Liver (tissue), 9 donors: Measurements from ENCODE around the gene SCTR. TPM values are rescaled to one million over a fixed set of nuclear protein-coding genes. Genes with fewer than 3 reads are reported as not detected.

Experiments used
- DNase-seq: peaks from one replicate; pipeline ENCODE4 v3.0.0-alpha.2; 2017; ENCODE audit warnings: low spot score
- H3K27ac ChIP-seq, 2 donors: one replicate each; pipeline ENCODE4 v1.7.0; 2013; ENCODE audit warnings: inconsistent platforms in 2 of 2, low read length in 2 of 2, control low read depth in 1 of 2, low read depth in 1 of 2, mild to moderate bottlenecking in 1 of 2
- H3K27me3 ChIP-seq, 4 donors: one replicate each; pipeline versions ENCODE4 v1.6.1 to v1.7.0; 2013; ENCODE audit warnings: low read length in 3 of 4, inconsistent platforms in 1 of 4, mild to moderate bottlenecking in 1 of 4, moderate library complexity in 1 of 4; ENCODE audit not compliant: control insufficient read depth in 4 of 4, insufficient read depth in 4 of 4
- H3K36me3 ChIP-seq, 4 donors: one replicate each; pipeline versions ENCODE4 v1.6.1 to v1.7.0; 2013; ENCODE audit warnings: low read length in 3 of 4, mild to moderate bottlenecking in 3 of 4, low read depth in 1 of 4, moderate library complexity in 1 of 4; ENCODE audit not compliant: control insufficient read depth in 4 of 4, insufficient read depth in 3 of 4
- H3K4me1 ChIP-seq, 4 donors: one replicate each; pipeline versions ENCODE4 v1.6.1 to v1.7.0; 2013; ENCODE audit warnings: low read length in 3 of 4, mild to moderate bottlenecking in 3 of 4, moderate library complexity in 1 of 4; ENCODE audit not compliant: control insufficient read depth in 4 of 4, insufficient read depth in 4 of 4
- H3K4me3 ChIP-seq, 3 donors: one replicate each; pipeline versions ENCODE4 v1.6.1 to v1.7.0; 2013; ENCODE audit warnings: low read length in 3 of 3, control low read depth in 1 of 3, low read depth in 1 of 3, mild to moderate bottlenecking in 1 of 3
- H3K9ac ChIP-seq, 2 donors: one replicate each; pipeline ENCODE4 v1.7.0; 2013; ENCODE audit warnings: low read length in 2 of 2, mild to moderate bottlenecking in 2 of 2, moderate library complexity in 2 of 2, control low read depth in 1 of 2, low read depth in 1 of 2
- H3K9me3 ChIP-seq, 4 donors: one replicate each; pipeline versions ENCODE4 v1.6.1 to v1.7.0; 2013; ENCODE audit warnings: low read length in 3 of 4; ENCODE audit not compliant: control insufficient read depth in 4 of 4
- EGR1 ChIP-seq, 2 donors: IDR thresholded peaks; 2 replicates each; pipeline ENCODE4 v1.6.1; 2016 to 2018; ENCODE audit warnings: antibody characterized with exemption in 2 of 2, low read depth in 2 of 2
- FOXA1 ChIP-seq: IDR thresholded peaks from 2 replicates; pipeline ENCODE4 v1.6.1; 2016; ENCODE audit warnings: antibody characterized with exemption
- FOXA2 ChIP-seq: IDR thresholded peaks from 2 replicates; pipeline ENCODE4 v1.6.1; 2016; ENCODE audit warnings: antibody characterized with exemption
- HNF4A ChIP-seq, 2 donors: conservative IDR thresholded peaks; 2 replicates each; pipeline ENCODE4 v1.6.1; 2016; ENCODE audit warnings: antibody characterized with exemption in 2 of 2, mild to moderate bottlenecking in 2 of 2
- HNF4G ChIP-seq: IDR thresholded peaks from 2 replicates; pipeline ENCODE4 v1.6.1; 2016; ENCODE audit warnings: antibody characterized with exemption
- JUND ChIP-seq, 2 donors: IDR thresholded peaks; 2 replicates each; pipeline ENCODE4 v1.6.1; 2016; ENCODE audit warnings: antibody characterized with exemption in 2 of 2
- NR2F2 ChIP-seq: IDR thresholded peaks from 2 replicates; pipeline ENCODE4 v1.6.1; 2016; ENCODE audit warnings: antibody characterized with exemption
- RAD21 ChIP-seq, 2 donors: IDR thresholded peaks; 2 replicates each; pipeline ENCODE4 v1.6.1; 2016; ENCODE audit warnings: antibody characterized with exemption in 2 of 2, mild to moderate bottlenecking in 2 of 2
- RXRA ChIP-seq, 2 donors: IDR thresholded peaks; 2 replicates each; pipeline ENCODE4 v1.6.1; 2017 to 2018; ENCODE audit warnings: antibody characterized with exemption in 2 of 2, mild to moderate bottlenecking in 1 of 2
- SP1 ChIP-seq: IDR thresholded peaks from 2 replicates; pipeline ENCODE4 v1.6.1; 2018; ENCODE audit warnings: antibody characterized with exemption, mild to moderate bottlenecking
- TAF1 ChIP-seq: conservative IDR thresholded peaks from 2 replicates; pipeline ENCODE4 v1.6.1; 2016; ENCODE audit warnings: antibody characterized with exemption, mild to moderate bottlenecking
- WGBS: extraction: QIAGEN DNeasy Blood & Tissue Kit; methylation state at CpG from one replicate; pipeline ENCODE4 v1.1.7; 2013; 5-methylcytosine and 5-hydroxymethylcytosine counted together
- polyA plus RNA-seq, 2 donors: library from polyadenylated mRNA; stranded (reverse) in 1 of 2; unstranded in 1 of 2; fragments of 200-250 nt in 1 of 2; fragments of >200 nt in 1 of 2; fragmentation: Nextera tagmentation in 1 of 2; extraction: Ambion mirVana in 1 of 2; gene quantifications; one replicate each; pipeline versions ENCODE4 v1.2.1 to v1.2.3, GENCODE V29; 2013 to 2015
- total RNA-seq, 2 donors: library from RNA; depleted of rRNA; stranded (reverse); fragments of >200 nt; gene quantifications; one replicate each; pipeline ENCODE4 v1.2.3, GENCODE V29; 2014
- TF ChIP-seq, protein P1 (sequence below): IDR thresholded peaks from 2 replicates; pipeline ENCODE4 v1.6.1; 2016; ENCODE audit warnings: antibody characterized with exemption, mild to moderate bottlenecking
- TF ChIP-seq, protein P2 (sequence below): IDR thresholded peaks from 2 replicates; pipeline ENCODE4 v1.6.1; 2016; ENCODE audit warnings: antibody characterized with exemption
- donor health status: healthy.
- donor health status: healthy.
- donor health status: healthy.
- donor health status: healthy.
- donor health status: healthy.

Gene SCTR
- total and polyA plus RNA-seq, 4 donors = 0.17 to 0.47 (median 0.29) TPM

DNA sequence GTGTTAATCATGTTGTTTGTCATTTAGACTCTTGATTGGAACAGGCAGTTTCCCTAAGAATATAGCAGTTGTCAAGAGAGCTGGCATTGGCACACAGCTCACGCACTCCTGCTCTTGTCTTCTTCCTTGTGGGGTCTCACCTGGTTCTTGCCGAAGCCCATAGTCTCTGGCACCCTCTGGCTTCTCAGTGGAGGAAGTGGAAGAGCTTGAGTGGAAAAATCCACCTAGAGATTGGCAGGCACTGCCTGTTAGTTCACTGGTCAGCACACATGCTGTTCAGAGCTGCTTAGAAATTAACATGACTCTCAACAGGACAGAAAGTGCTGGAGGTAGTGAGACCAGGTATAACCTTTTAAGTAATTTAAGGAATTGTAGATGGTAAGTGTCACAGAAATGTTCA, 28.3 kb downstream of the SCTR start:
- 85% methylated on average over 2 of the region's 2 CpGs for WGBS
- H3K9me3 ChIP-seq = peaks cover 0 to 3% (median under 1%) of the 10 kb centered on the region in 4 donors
- TF ChIP-seq RAD21 (IDR thresholded peaks at IDR 0.05) = peak; percentile 20 to 45
- TF ChIP-seq FOXA1 = no peak
- no peak for TF ChIP-seq FOXA2
- no peak for TF ChIP-seq HNF4G
- no peak for TF ChIP-seq HNF4A (conservative IDR thresholded peaks at IDR 0.05)
- TF ChIP-seq, protein P1, sequence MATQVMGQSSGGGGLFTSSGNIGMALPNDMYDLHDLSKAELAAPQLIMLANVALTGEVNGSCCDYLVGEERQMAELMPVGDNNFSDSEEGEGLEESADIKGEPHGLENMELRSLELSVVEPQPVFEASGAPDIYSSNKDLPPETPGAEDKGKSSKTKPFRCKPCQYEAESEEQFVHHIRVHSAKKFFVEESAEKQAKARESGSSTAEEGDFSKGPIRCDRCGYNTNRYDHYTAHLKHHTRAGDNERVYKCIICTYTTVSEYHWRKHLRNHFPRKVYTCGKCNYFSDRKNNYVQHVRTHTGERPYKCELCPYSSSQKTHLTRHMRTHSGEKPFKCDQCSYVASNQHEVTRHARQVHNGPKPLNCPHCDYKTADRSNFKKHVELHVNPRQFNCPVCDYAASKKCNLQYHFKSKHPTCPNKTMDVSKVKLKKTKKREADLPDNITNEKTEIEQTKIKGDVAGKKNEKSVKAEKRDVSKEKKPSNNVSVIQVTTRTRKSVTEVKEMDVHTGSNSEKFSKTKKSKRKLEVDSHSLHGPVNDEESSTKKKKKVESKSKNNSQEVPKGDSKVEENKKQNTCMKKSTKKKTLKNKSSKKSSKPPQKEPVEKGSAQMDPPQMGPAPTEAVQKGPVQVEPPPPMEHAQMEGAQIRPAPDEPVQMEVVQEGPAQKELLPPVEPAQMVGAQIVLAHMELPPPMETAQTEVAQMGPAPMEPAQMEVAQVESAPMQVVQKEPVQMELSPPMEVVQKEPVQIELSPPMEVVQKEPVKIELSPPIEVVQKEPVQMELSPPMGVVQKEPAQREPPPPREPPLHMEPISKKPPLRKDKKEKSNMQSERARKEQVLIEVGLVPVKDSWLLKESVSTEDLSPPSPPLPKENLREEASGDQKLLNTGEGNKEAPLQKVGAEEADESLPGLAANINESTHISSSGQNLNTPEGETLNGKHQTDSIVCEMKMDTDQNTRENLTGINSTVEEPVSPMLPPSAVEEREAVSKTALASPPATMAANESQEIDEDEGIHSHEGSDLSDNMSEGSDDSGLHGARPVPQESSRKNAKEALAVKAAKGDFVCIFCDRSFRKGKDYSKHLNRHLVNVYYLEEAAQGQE = no peak
- TF ChIP-seq EGR1 (IDR thresholded peaks at IDR 0.05; ENCODE audit: low read depth in 2 of 2) = no peak
- H3K27me3 ChIP-seq = no peaks in the 10 kb centered on the region
- DNase-seq = no peak
- no peak overlapping the region for H3K9ac ChIP-seq
- no peak overlapping the region for H3K4me3 ChIP-seq
- no peaks in the 10 kb centered on the region for H3K4me1 ChIP-seq
- no peaks in the 10 kb centered on the region for H3K36me3 ChIP-seq
- H3K27ac ChIP-seq = no peak overlapping the region

- Histone ChIP-seq H3K9ac (no peak overlapping the region), H3K4me3 (no peak overlapping the region), H3K36me3 (no peaks in the 10 kb centered on the region), H3K9me3 (no peaks in the 10 kb centered on the region), H3K4me1 (peaks cover 5 to 15% (median 7%) of the 10 kb centered on the region in 4 donors), H3K27me3 (no peaks in the 10 kb centered on the region), H3K27ac (no peak overlapping the region)
- no peak for DNase-seq
- WGBS = 94% methylated on average over 6 of the region's 6 CpGs
- TF ChIP-seq SP1 (no peak), RAD21 (IDR thresholded peaks at IDR 0.05) (peak in 1 of 2 donors; percentile 47), TAF1 (no peak)
These were observed 30.0 kb downstream of the SCTR start for GRCh38 chr2:119494163-119494790.

DNA sequence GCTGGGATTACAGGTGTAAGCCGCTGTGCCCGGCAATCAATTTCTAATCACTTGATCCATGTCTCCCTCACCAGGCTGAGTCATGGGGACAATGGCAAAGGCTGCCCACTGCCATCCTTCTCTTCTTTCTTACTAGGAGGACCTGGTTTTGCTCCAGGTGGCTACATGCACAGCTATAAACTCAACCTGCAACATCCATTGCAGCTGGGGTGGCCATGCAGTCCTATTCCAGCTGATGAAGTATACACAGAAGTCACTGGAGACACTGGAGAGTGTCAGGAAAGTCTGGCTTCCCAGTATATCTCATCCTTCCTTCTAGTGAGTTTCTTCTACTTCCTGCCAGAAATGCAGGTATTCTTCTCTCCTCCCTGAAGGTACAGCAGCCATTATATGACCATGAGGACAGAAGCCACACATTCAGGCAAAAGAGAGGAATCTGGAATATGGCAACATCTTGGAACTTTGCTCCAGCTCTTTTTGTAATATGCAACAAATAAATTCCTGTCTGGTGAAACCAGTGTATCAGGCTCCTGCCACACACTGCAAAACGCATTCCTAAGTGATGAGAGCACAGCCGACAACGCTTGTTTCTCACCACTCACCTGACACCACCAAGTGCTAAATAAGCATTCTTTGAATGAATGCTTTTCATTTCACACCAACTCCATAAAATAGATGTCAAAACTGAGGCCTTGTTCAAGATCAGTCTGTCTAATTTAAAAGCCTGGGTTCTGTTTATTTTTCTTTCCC, 32.3 kb downstream of the SCTR start:
- peak in 1 of 2 donors; percentile 11 for TF ChIP-seq HNF4A (conservative IDR thresholded peaks at IDR 0.05)
- TF ChIP-seq, protein P2, sequence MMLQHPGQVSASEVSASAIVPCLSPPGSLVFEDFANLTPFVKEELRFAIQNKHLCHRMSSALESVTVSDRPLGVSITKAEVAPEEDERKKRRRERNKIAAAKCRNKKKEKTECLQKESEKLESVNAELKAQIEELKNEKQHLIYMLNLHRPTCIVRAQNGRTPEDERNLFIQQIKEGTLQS = no peak
- peak; percentile 46 to 54 for TF ChIP-seq JUND (IDR thresholded peaks at IDR 0.05)
- no peak for TF ChIP-seq NR2F2
- peak; percentile 35 for TF ChIP-seq SP1
- no peak for TF ChIP-seq EGR1 (IDR thresholded peaks at IDR 0.05; ENCODE audit: low read depth in 2 of 2)
- no peak for TF ChIP-seq RXRA (IDR thresholded peaks at IDR 0.05)
- TF ChIP-seq FOXA1 = no peak
- Histone ChIP-seq H3K27me3 (no peaks in the 10 kb centered on the region), H3K4me1 (peaks cover 12 to 33% (median 25%) of the 10 kb centered on the region in 4 donors), H3K9me3 (no peaks in the 10 kb centered on the region), H3K4me3 (no peak overlapping the region), H3K27ac (peak overlapping the region in 1 of 2 donors; percentile 42), H3K36me3 (no peaks in the 10 kb centered on the region), H3K9ac (no peak overlapping the region)
- DNase-seq = no peak
- 77% methylated on average over 5 of the region's 5 CpGs for WGBS
